Neural cell (in vitro differentiated cells): ENCODE data around the gene LMO7. TPM values are rescaled to one million over a fixed set of nuclear protein-coding genes. Genes with fewer than 3 reads are reported as not detected.

Experiments
- H2AFZ ChIP-seq: fragments of 200-600, 300-800 bp; sonication (generic), shearing (Covaris generic); 2 replicates; pipeline ENCODE4 v1.6.0; 2014; ENCODE audit warnings: low read depth, mild to moderate bottlenecking, antibody characterized with exemption, low read length, moderate library complexity
- H3F3A ChIP-seq: fragments of 200-600 bp; shearing (Covaris generic); 2 replicates; pipeline ENCODE4 v1.6.1; 2016; ENCODE audit warnings: mild to moderate bottlenecking, moderate library complexity, mixed read lengths, antibody characterized with exemption, low read length; ENCODE audit not compliant: insufficient read depth, poor library complexity, severe bottlenecking
- H3K27ac ChIP-seq: fragments of 200-600, 300-800 bp; sonication (generic), shearing (Covaris generic); 2 replicates; pipeline ENCODE4 v1.5.1; 2014; ENCODE audit warnings: mild to moderate bottlenecking, low read length, moderate library complexity
- H3K27me3 ChIP-seq: fragments of 300-800, 200-600 bp; sonication (generic), shearing (Covaris generic); 2 replicates; pipeline ENCODE4 v1.6.0; 2014; ENCODE audit warnings: mild to moderate bottlenecking, low read depth, low read length, moderate library complexity; ENCODE audit not compliant: insufficient read depth
- H3K36me3 ChIP-seq: fragments of 300-800, 200-600 bp; sonication (generic), shearing (Covaris generic); 2 replicates; pipeline ENCODE4 v1.5.1; 2014; ENCODE audit warnings: mild to moderate bottlenecking, antibody characterized with exemption, low read length, moderate library complexity; ENCODE audit not compliant: insufficient read depth
- H3K4me2 ChIP-seq: fragments of 300-800, 200-600 bp; sonication (generic), shearing (Covaris generic); 2 replicates; pipeline ENCODE4 v1.6.0; 2014; ENCODE audit warnings: mild to moderate bottlenecking, low read length
- H3K4me3 ChIP-seq: fragments of 300-800, 200-600 bp; sonication (generic), shearing (Covaris generic); 2 replicates; pipeline ENCODE4 v1.5.1; 2014; ENCODE audit warnings: mild to moderate bottlenecking, low read length, moderate library complexity
- H3K79me2 ChIP-seq: fragments of 200-600 bp; shearing (Covaris generic); replicated peaks from 2 replicates; pipeline ENCODE4 v1.6.0; 2014; ENCODE audit warnings: mild to moderate bottlenecking, low read length, moderate library complexity; ENCODE audit not compliant: insufficient read depth
- H3K9ac ChIP-seq: fragments of 300-800, 200-600 bp; sonication (generic), shearing (Covaris generic); 2 replicates; pipeline ENCODE4 v1.6.1; 2016; ENCODE audit warnings: mild to moderate bottlenecking, low read length, mixed read lengths
- H3K9me2 ChIP-seq: fragments of 200-600 bp; shearing (Covaris generic); 2 replicates; pipeline ENCODE4 v1.6.1; 2016; ENCODE audit warnings: mild to moderate bottlenecking, low read length, mixed read lengths; ENCODE audit not compliant: insufficient read depth
- H3K9me3 ChIP-seq: fragments of 200-600, 300-800 bp; sonication (generic), shearing (Covaris generic); 2 replicates; pipeline ENCODE4 v1.6.1; 2016; ENCODE audit warnings: mild to moderate bottlenecking, mixed run types, low read length, moderate library complexity, mixed read lengths
- H4K20me1 ChIP-seq: fragments of 200-600 bp; shearing (Covaris generic); 2 replicates; pipeline ENCODE4 v1.6.1; 2016; ENCODE audit warnings: mild to moderate bottlenecking, mixed run types; ENCODE audit not compliant: insufficient read depth
- EP300 ChIP-seq: fragments of 450-650 bp; conservative IDR thresholded peaks from 2 replicates; pipeline ENCODE4 v1.6.1; 2014; ENCODE audit warnings: antibody characterized with exemption, mild to moderate bottlenecking, moderate library complexity; ENCODE audit not compliant: poor library complexity, severe bottlenecking
- EZH2 ChIP-seq: fragments of 200-600, 300-800 bp; shearing (Covaris generic), sonication (generic); IDR thresholded peaks from 2 replicates; pipeline ENCODE4 v1.6.1; 2014; ENCODE audit warnings: antibody characterized with exemption, low read length, borderline replicate concordance, mild to moderate bottlenecking; ENCODE audit not compliant: insufficient read depth, poor library complexity, severe bottlenecking
- MXI1 ChIP-seq: fragments of 450-650 bp; conservative IDR thresholded peaks from 2 replicates; pipeline ENCODE4 v1.6.1; 2014; ENCODE audit warnings: antibody characterized with exemption, mild to moderate bottlenecking; ENCODE audit not compliant: poor library complexity, severe bottlenecking
- POLR2AphosphoS5 ChIP-seq: IDR thresholded peaks from 2 replicates; pipeline ENCODE4 v1.6.1; 2012
- RAD21 ChIP-seq: fragments of 450-650 bp; conservative IDR thresholded peaks from 2 replicates; pipeline ENCODE4 v1.6.1; 2014; ENCODE audit warnings: antibody characterized with exemption, mild to moderate bottlenecking, moderate library complexity
- SMC3 ChIP-seq: fragments of 450-650 bp; conservative IDR thresholded peaks from 2 replicates; pipeline ENCODE4 v1.6.1; 2014; ENCODE audit warnings: antibody characterized with exemption, mild to moderate bottlenecking, moderate library complexity; ENCODE audit not compliant: poor library complexity
- TAF1 ChIP-seq: IDR thresholded peaks from 2 replicates; pipeline ENCODE4 v1.6.1; 2012; ENCODE audit warnings: low read depth
- polyA plus RNA-seq: library from polyadenylated mRNA; depleted of rRNA; stranded (reverse); fragments of >200 nt; gene quantifications from 2 replicates; pipeline ENCODE4 v1.2.3, GENCODE V29; 2014
- TF ChIP-seq, protein P1 (sequence below): fragments of 450-650 bp; IDR thresholded peaks from 2 replicates; pipeline ENCODE4 v1.5.1; 2014; ENCODE audit warnings: antibody characterized with exemption, mild to moderate bottlenecking, moderate library complexity; ENCODE audit not compliant: poor library complexity, severe bottlenecking
- TF ChIP-seq, protein P2 (sequence below): IDR thresholded peaks from 2 replicates; pipeline ENCODE4 v1.6.1; 2012; ENCODE audit warnings: borderline replicate concordance

LMO7 gene
- polyA plus RNA-seq, 1 donor from 2014 or later = 14.2 TPM

DNA sequence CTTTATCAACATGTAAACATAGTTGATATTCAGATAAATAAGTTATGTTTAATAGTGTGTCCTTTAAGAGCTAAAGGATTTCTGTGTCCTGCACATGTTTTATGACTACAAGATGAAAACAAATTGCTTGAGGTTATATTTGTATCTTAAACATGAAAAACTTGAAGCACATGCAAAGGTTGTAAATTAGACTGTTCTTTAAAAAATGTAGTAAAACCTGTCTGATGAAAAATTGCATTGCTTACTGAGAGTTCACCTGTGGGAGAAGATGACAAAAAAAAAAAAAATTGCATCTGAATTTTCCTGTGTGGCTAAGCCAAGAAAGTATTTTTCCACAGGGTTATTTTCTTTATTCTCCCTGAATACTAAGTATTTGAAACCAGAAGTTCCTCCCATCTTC lies 25.7 kb upstream of the LMO7 start:
- TF ChIP-seq EP300 (no peak), SMC3 (no peak), EZH2 (no peak), MXI1 (no peak), RAD21 (no peak), TAF1 (no peak), POLR2AphosphoS5 (no peak)
- TF ChIP-seq, protein P1, sequence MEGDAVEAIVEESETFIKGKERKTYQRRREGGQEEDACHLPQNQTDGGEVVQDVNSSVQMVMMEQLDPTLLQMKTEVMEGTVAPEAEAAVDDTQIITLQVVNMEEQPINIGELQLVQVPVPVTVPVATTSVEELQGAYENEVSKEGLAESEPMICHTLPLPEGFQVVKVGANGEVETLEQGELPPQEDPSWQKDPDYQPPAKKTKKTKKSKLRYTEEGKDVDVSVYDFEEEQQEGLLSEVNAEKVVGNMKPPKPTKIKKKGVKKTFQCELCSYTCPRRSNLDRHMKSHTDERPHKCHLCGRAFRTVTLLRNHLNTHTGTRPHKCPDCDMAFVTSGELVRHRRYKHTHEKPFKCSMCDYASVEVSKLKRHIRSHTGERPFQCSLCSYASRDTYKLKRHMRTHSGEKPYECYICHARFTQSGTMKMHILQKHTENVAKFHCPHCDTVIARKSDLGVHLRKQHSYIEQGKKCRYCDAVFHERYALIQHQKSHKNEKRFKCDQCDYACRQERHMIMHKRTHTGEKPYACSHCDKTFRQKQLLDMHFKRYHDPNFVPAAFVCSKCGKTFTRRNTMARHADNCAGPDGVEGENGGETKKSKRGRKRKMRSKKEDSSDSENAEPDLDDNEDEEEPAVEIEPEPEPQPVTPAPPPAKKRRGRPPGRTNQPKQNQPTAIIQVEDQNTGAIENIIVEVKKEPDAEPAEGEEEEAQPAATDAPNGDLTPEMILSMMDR = no peak
- TF ChIP-seq, protein P2, sequence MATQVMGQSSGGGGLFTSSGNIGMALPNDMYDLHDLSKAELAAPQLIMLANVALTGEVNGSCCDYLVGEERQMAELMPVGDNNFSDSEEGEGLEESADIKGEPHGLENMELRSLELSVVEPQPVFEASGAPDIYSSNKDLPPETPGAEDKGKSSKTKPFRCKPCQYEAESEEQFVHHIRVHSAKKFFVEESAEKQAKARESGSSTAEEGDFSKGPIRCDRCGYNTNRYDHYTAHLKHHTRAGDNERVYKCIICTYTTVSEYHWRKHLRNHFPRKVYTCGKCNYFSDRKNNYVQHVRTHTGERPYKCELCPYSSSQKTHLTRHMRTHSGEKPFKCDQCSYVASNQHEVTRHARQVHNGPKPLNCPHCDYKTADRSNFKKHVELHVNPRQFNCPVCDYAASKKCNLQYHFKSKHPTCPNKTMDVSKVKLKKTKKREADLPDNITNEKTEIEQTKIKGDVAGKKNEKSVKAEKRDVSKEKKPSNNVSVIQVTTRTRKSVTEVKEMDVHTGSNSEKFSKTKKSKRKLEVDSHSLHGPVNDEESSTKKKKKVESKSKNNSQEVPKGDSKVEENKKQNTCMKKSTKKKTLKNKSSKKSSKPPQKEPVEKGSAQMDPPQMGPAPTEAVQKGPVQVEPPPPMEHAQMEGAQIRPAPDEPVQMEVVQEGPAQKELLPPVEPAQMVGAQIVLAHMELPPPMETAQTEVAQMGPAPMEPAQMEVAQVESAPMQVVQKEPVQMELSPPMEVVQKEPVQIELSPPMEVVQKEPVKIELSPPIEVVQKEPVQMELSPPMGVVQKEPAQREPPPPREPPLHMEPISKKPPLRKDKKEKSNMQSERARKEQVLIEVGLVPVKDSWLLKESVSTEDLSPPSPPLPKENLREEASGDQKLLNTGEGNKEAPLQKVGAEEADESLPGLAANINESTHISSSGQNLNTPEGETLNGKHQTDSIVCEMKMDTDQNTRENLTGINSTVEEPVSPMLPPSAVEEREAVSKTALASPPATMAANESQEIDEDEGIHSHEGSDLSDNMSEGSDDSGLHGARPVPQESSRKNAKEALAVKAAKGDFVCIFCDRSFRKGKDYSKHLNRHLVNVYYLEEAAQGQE = no peak
- Histone ChIP-seq H3K4me3 (no peak overlapping the region), H3K9ac (no peak overlapping the region), H4K20me1 (no peaks in the 10 kb centered on the region), H3K9me2 (no peaks in the 10 kb centered on the region), H2AFZ (no peak overlapping the region), H3K79me2 (no peaks in the 10 kb centered on the region), H3F3A (no peaks in the 10 kb centered on the region), H3K4me2 (no peak overlapping the region), H3K27me3 (no peaks in the 10 kb centered on the region), H3K9me3 (no peaks in the 10 kb centered on the region), H3K36me3 (no peaks in the 10 kb centered on the region), H3K27ac (no peak overlapping the region)

DNA sequence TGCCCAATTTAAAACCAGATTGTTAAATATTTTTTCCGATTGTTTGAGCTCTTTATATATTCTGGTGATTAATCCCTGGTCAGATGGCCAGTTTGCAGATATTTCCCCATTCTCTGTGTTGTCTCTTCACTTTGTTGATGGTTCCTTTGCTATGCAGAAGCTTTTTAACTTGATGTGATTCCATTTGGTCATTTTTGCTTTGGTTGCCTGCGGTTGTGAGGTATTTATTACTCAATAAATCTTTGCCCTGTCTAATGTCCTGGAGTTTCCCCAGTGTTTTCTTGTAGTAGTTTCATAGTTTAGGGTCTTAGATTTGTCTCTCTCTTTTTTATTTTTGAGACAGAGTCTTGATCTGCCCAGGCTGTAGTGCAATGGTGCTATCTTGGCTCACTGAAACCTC lies 23.8 kb upstream of the LMO7 start:
- no peaks in the 10 kb centered on the region for H3K9me3 ChIP-seq
- no peaks in the 10 kb centered on the region for H3K79me2 ChIP-seq
- no peaks in the 10 kb centered on the region for H3F3A ChIP-seq
- H3K27me3 ChIP-seq = no peaks in the 10 kb centered on the region
- H3K9ac ChIP-seq = no peak overlapping the region
- TF ChIP-seq, protein P2 = no peak
- TF ChIP-seq MXI1 (no peak), TAF1 (no peak), EP300 (no peak), SMC3 (no peak), RAD21 (no peak), EZH2 (no peak)
- TF ChIP-seq, protein P1 = no peak
- H3K4me3 ChIP-seq = no peak overlapping the region
- H3K9me2 ChIP-seq = no peaks in the 10 kb centered on the region
- H4K20me1 ChIP-seq = no peaks in the 10 kb centered on the region
- no peaks in the 10 kb centered on the region for H3K36me3 ChIP-seq
- H2AFZ ChIP-seq = no peak overlapping the region
- H3K4me2 ChIP-seq = no peak overlapping the region
- H3K27ac ChIP-seq = no peak overlapping the region
